Measurements from ENCODE around the gene HLA-F. TPM values are rescaled to one million over a fixed set of nuclear protein-coding genes. Genes with fewer than 3 reads are reported as not detected.

The HLA-F gene
- total and polyA plus RNA-seq, 7 experiments from 2014 or later: 348 to 678 (median 511) TPM

DNA sequence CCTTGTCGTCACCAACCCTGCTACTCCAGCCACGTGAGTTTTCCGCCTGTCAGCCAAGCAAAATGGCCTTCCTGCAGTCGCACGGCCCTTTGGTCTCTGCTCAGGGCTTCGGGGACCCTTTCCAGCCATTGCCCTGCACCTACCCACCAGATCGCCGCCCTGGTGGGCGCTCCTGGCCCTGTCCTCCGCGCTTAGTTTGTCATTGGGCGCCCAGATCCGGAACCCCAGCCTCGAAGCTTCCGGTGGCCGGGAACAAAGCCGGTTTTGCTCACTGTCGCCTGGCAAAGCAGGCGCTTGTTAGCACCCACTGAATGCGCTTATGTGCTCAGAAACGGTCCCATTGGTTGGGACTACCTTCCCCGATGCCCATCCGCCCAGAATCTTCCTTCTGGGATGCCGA lies 42.8 kb upstream of the HLA-F start:
- Mint-ChIP-seq H3K36me3 (peaks cover 0 to 2% (median 0%) of the 10 kb centered on the region in 5 donors), H3K27ac (peak overlapping the region in 3 of 9 donors; percentile 49 to 73 (median 62)), H3K9me3 (peaks cover 0 to 1% (median 0%) of the 10 kb centered on the region in 11 donors), H3K4me1 (peaks cover 6 to 28% (median 16%) of the 10 kb centered on the region in 7 donors), H3K4me3 (peak overlapping the region in 4 of 10 donors; percentile 68 to 87 (median 81)), H3K27me3 (peaks cover 0 to 7% (median 0%) of the 10 kb centered on the region in 5 donors)
- H3K27ac ChIP-seq (ENCODE audit: low read depth, low read length): no peak overlapping the region
- ChIA-PET CTCF (interaction anchor here (0.6 to 0.8 kb wide), 2 partner anchors 27 to 167 kb away, joined by 3 read pairs; no protein-coding TSS in a partner anchor), POLR2A (no interaction called here)
- H3K4me1 ChIP-seq (ENCODE audit: control insufficient read depth in 2 of 2, insufficient read depth in 2 of 2, low read length in 2 of 2): no peaks in the 10 kb centered on the region
- no peaks in the 10 kb centered on the region for H3K9me3 ChIP-seq (ENCODE audit: control insufficient read depth in 2 of 3, low read length in 3 of 3)
- no peak overlapping the region for H3K4me3 ChIP-seq (ENCODE audit: low read length)
- no peaks in the 10 kb centered on the region for H3K27me3 ChIP-seq (ENCODE audit: control insufficient read depth in 2 of 2, insufficient read depth in 2 of 2, low read length in 2 of 2)
- peak; percentile 32 for ATAC-seq
- no peaks in the 10 kb centered on the region for H3K36me3 ChIP-seq (ENCODE audit: control insufficient read depth in 2 of 3, insufficient read depth in 3 of 3, low read length in 3 of 3)
- intact Hi-C loops (cut with micrococcal nuclease): no loop called here
- peak in 1 of 9 donors; percentile 7 for DNase-seq

DNA sequence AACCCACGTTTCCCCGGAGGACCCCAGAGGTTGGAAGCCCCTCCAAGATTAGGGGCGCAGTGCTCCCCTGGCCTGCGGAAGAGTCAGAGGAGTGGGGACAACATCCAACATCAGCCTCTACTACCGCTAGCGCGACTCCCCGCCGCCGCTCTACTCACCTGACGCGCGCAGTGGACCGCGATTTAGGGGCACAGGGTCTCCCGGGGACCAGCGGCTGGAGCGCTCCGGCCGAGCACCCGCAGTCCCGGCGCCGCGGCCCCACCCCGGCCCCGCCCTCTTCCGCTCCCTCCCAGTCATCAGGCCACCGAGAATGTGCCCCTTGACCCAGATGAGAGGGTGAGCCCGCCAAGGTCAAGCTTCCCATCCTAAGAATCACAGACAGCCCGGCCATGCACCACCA lies 42.3 kb upstream of the HLA-F start, which contains the start of gene ZFP57:
Gene ZFP57 (minus strand): TSS at position 249 of the 400 bp plus-strand sequence. CDS start 4,149 bp downstream, outside the sequence.
- Histone ChIP-seq H3K27me3 (ENCODE audit: control insufficient read depth in 2 of 2, insufficient read depth in 2 of 2, low read length in 2 of 2) (no peaks in the 10 kb centered on the region), H3K36me3 (ENCODE audit: control insufficient read depth in 2 of 3, insufficient read depth in 3 of 3, low read length in 3 of 3) (no peaks in the 10 kb centered on the region), H3K4me3 (ENCODE audit: low read length) (no peak within 1 kb of the TSS), H3K9me3 (ENCODE audit: control insufficient read depth in 2 of 3, low read length in 3 of 3) (no peaks in the 10 kb centered on the region), H3K4me1 (ENCODE audit: control insufficient read depth in 2 of 2, insufficient read depth in 2 of 2, low read length in 2 of 2) (no peaks in the 10 kb centered on the region), H3K27ac (ENCODE audit: low read depth, low read length) (no peak within 1 kb of the TSS)
- CTCF ChIA-PET: no interaction called here
- DNase-seq (no peak), ATAC-seq (no peak)
- peaks cover 0 to 2% (median 0%) of the 10 kb centered on the region in 5 donors for H3K36me3 Mint-ChIP-seq
- peaks cover 0 to 9% (median 0%) of the 10 kb centered on the region in 5 donors for H3K27me3 Mint-ChIP-seq
- H3K27ac Mint-ChIP-seq: peak within 1 kb of the TSS in 3 of 9 donors; percentile 60 to 73 (median 62)
- POLR2A ChIA-PET: no interaction called here
- peaks cover 6 to 28% (median 15%) of the 10 kb centered on the region in 7 donors for H3K4me1 Mint-ChIP-seq
- peak within 1 kb of the TSS in 4 of 10 donors; percentile 68 to 87 (median 81) for H3K4me3 Mint-ChIP-seq
- intact Hi-C loops (cut with micrococcal nuclease): no loop called here
- H3K9me3 Mint-ChIP-seq: peaks cover 0 to 1% (median 0%) of the 10 kb centered on the region in 11 donors

DNA sequence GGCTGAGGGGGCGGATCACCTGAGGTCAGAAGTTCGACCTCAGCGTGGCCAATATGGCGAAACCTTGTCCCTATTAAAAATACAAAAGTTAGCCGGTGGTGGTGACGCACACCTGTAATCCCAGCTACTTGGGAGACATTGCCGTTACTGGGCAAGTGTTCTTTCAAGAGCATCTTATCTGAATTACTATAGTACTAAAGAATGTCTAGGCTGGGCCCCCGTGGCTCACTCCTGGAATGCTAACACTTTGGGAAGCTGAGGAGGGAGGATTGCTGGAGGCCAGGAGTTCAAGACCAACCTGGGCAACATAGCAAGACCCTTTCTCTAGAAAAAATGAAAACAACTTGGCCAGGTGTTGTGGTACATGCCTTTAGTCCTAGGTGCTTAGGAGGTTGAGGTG lies 41.4 kb upstream of the HLA-F start:
- no peak for DNase-seq
- no peaks in the 10 kb centered on the region for H3K9me3 ChIP-seq (ENCODE audit: control insufficient read depth in 2 of 3, low read length in 3 of 3)
- Mint-ChIP-seq H3K4me3 (peak overlapping the region in 1 of 10 donors; percentile 30), H3K27ac (no peak overlapping the region), H3K4me1 (peaks cover 6 to 24% (median 10%) of the 10 kb centered on the region in 7 donors), H3K27me3 (peaks cover 0 to 9% (median 0%) of the 10 kb centered on the region in 5 donors), H3K9me3 (peaks cover 0 to 1% (median 0%) of the 10 kb centered on the region in 11 donors), H3K36me3 (peaks cover 0 to 2% (median 0%) of the 10 kb centered on the region in 5 donors)
- no peak overlapping the region for H3K4me3 ChIP-seq (ENCODE audit: low read length)
- intact Hi-C loops (cut with micrococcal nuclease): no loop called here
- ChIA-PET CTCF (no interaction called here), POLR2A (interaction anchor here (0.6 kb wide), 1 partner anchor 128 kb away, joined by 8 read pairs; no protein-coding TSS in a partner anchor)
- no peaks in the 10 kb centered on the region for H3K36me3 ChIP-seq (ENCODE audit: control insufficient read depth in 2 of 3, insufficient read depth in 3 of 3, low read length in 3 of 3)
- H3K27ac ChIP-seq (ENCODE audit: low read depth, low read length): no peak overlapping the region
- H3K27me3 ChIP-seq (ENCODE audit: control insufficient read depth in 2 of 2, insufficient read depth in 2 of 2, low read length in 2 of 2): no peaks in the 10 kb centered on the region
- ATAC-seq: no peak
- no peaks in the 10 kb centered on the region for H3K4me1 ChIP-seq (ENCODE audit: control insufficient read depth in 2 of 2, insufficient read depth in 2 of 2, low read length in 2 of 2)

DNA sequence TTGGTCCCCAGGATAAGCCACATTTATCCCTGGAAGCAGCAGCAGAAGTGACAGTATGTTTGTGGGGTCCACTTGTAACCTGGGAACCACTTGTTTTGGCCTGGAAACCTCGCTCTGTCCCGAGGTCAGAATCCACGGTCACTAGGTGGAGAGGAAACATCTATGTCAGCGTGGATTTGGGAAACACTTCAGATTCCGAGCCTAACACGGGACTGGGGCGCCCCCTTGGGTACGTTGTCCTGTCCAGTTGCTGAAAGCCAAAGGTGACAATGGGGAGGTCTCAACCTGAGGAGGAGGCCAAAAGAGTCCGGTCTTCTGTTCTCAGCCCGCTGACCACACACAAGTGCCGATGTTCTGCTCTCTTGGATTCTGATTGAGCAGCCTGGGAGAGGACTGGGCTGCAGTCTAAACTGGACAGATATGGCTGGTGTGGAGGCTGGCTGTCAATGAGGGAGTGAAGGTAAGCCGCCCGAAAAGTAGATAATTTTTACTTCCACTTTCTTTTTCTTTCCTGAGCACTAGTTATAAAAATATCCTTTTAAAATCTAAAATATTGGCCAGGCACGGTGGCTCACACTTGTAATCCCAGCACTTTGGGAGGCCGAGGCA lies 37.4 kb upstream of the HLA-F start:
- ChIA-PET POLR2A (no interaction called here), CTCF (no interaction called here)
- Mint-ChIP-seq H3K27ac (no peak overlapping the region), H3K4me3 (no peak overlapping the region), H3K9me3 (peaks cover 0 to 1% (median 0%) of the 10 kb centered on the region in 11 donors), H3K4me1 (peaks cover 0 to 8% (median 0%) of the 10 kb centered on the region in 7 donors), H3K27me3 (peaks cover 0 to 19% (median 4%) of the 10 kb centered on the region in 5 donors), H3K36me3 (no peaks in the 10 kb centered on the region)
- Histone ChIP-seq H3K27ac (ENCODE audit: low read depth, low read length) (no peak overlapping the region), H3K4me1 (ENCODE audit: control insufficient read depth in 2 of 2, insufficient read depth in 2 of 2, low read length in 2 of 2) (no peaks in the 10 kb centered on the region), H3K36me3 (ENCODE audit: control insufficient read depth in 2 of 3, insufficient read depth in 3 of 3, low read length in 3 of 3) (no peaks in the 10 kb centered on the region), H3K9me3 (ENCODE audit: control insufficient read depth in 2 of 3, low read length in 3 of 3) (no peaks in the 10 kb centered on the region), H3K4me3 (ENCODE audit: low read length) (no peak overlapping the region), H3K27me3 (ENCODE audit: control insufficient read depth in 2 of 2, insufficient read depth in 2 of 2, low read length in 2 of 2) (no peaks in the 10 kb centered on the region)
- intact Hi-C loops (cut with micrococcal nuclease): no loop called here
- no peak for ATAC-seq
- DNase-seq: no peak

DNA sequence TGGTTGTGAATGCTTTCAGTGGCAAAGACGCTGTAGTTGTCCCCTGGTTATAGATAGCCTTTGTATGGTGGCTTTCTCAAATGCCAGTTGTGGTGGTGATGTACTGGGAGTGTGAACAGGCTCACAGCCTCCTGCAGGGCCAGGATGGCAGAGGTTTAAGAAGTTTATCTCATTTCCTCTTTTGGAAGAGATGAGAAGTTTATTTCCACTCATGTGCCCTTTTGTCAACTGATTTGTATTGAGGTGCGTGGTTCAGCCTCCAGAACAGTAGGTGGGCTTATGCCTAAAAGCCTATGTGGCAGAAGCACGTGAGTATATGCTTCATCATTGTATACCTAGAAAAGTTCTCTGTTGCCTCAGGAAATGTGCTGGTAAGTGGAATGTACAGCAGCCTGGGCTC lies 28.6 kb upstream of the HLA-F start:
- no peak overlapping the region for H3K4me3 Mint-ChIP-seq
- H3K9me3 Mint-ChIP-seq: peaks cover 3 to 20% (median 5%) of the 10 kb centered on the region in 11 donors
- intact Hi-C loops (cut with micrococcal nuclease): no loop called here
- Histone ChIP-seq H3K27me3 (ENCODE audit: control insufficient read depth in 2 of 2, insufficient read depth in 2 of 2, low read length in 2 of 2) (no peaks in the 10 kb centered on the region), H3K27ac (ENCODE audit: low read depth, low read length) (no peak overlapping the region), H3K36me3 (ENCODE audit: control insufficient read depth in 2 of 3, insufficient read depth in 3 of 3, low read length in 3 of 3) (no peaks in the 10 kb centered on the region), H3K9me3 (ENCODE audit: control insufficient read depth in 2 of 3, low read length in 3 of 3) (no peaks in the 10 kb centered on the region), H3K4me1 (ENCODE audit: control insufficient read depth in 2 of 2, insufficient read depth in 2 of 2, low read length in 2 of 2) (no peaks in the 10 kb centered on the region), H3K4me3 (ENCODE audit: low read length) (no peak overlapping the region)
- peaks cover 0 to 21% (median 1%) of the 10 kb centered on the region in 5 donors for H3K27me3 Mint-ChIP-seq
- POLR2A ChIA-PET: no interaction called here
- H3K4me1 Mint-ChIP-seq: no peaks in the 10 kb centered on the region
- ATAC-seq (no peak), DNase-seq (no peak)
- H3K27ac Mint-ChIP-seq: no peak overlapping the region
- CTCF ChIA-PET: interaction anchor here (0.6 to 0.7 kb wide), 2 partner anchors 20 to 283 kb away, joined by 3 to 4 read pairs; no protein-coding TSS in a partner anchor
- peaks cover 0 to 9% (median 4%) of the 10 kb centered on the region in 5 donors for H3K36me3 Mint-ChIP-seq

DNA sequence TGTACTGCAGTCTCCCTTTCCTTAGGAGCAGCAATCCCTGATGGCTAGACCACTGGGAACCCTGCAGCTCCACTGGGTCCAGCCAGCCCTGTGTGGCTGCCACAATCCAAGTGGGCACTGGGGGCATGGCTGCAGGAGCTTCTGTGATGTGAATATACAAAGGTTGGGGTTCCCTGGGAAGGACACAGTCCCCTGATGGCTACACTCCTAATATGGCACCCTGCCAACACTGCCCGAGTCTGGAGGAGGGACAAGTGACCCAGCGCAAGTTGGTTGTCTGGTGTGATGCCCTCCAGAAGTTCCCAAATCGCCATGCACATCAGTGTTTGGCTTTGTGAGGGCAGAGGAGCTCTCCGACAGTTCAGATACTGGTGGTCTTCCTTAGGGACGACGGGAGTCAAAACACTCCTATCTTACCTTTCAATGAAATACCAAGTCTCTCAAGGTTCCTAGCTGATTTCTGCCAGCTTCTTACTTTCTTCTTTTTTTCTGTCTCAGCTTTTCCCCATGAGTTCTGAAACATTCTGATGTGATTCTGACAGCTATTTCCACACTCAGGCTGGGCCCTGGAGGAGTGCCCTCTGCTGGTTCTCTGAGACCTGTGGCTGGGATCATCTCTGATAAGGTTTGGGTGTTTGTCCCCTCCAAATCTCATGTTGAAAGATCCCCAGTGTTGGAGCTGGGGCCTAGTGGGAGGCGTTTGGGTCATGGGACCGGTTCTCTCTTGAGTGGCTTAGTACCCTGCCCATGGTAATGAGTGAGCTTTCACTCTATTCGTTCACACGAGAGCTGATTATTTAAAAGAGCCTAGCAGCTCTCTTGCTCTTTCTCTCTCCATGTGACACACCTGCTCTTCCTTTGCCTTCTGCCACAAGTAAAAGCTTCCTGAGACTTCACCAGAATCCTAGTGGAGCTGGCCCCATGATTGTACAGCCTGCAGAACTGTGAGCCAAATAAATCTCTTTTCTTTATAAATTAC lies 26.8 kb upstream of the HLA-F start:
- Mint-ChIP-seq H3K4me1 (no peaks in the 10 kb centered on the region), H3K27me3 (peaks cover 0 to 32% (median 11%) of the 10 kb centered on the region in 5 donors), H3K27ac (peak overlapping the region in 1 of 9 donors; percentile 32), H3K36me3 (peaks cover 0 to 5% (median 4%) of the 10 kb centered on the region in 5 donors), H3K4me3 (no peak overlapping the region), H3K9me3 (peaks cover 3 to 20% (median 5%) of the 10 kb centered on the region in 11 donors)
- ChIA-PET POLR2A (interaction anchor here (0.9 kb wide), 1 partner anchor 11 kb away, joined by 4 read pairs; no protein-coding TSS in a partner anchor), CTCF (interaction anchor here (0.8 to 1.4 kb wide), 5 partner anchors 9 to 139 kb away, joined by 3 to 5 read pairs (median 4); no protein-coding TSS in a partner anchor)
- Histone ChIP-seq H3K36me3 (ENCODE audit: control insufficient read depth in 2 of 3, insufficient read depth in 3 of 3, low read length in 3 of 3) (no peaks in the 10 kb centered on the region), H3K4me3 (ENCODE audit: low read length) (no peak overlapping the region), H3K27ac (ENCODE audit: low read depth, low read length) (no peak overlapping the region), H3K9me3 (ENCODE audit: control insufficient read depth in 2 of 3, low read length in 3 of 3) (no peaks in the 10 kb centered on the region), H3K27me3 (ENCODE audit: control insufficient read depth in 2 of 2, insufficient read depth in 2 of 2, low read length in 2 of 2) (no peaks in the 10 kb centered on the region), H3K4me1 (ENCODE audit: control insufficient read depth in 2 of 2, insufficient read depth in 2 of 2, low read length in 2 of 2) (no peaks in the 10 kb centered on the region)
- intact Hi-C loops (cut with micrococcal nuclease): no loop called here
- ATAC-seq (peak; percentile 22), DNase-seq (no peak)
